ENCODE measurements around the gene NUP62. TPM values are rescaled to one million over a fixed set of nuclear protein-coding genes. Genes with fewer than 3 reads are reported as not detected.

NUP62 gene
- total RNA-seq, 3 donors from 2014 or later = 30.9 to 41.0 (median 36.4) TPM

- TF ChIP-seq POLR2AphosphoS5 (IDR thresholded peaks at IDR 0.05) (no peak), POLR2A (IDR thresholded peaks at IDR 0.05) (no peak), CTCF (IDR thresholded peaks at IDR 0.05) (no peak)
- intact Hi-C loops (cut with DNase I; ENCODE audit: low total_unique reads) = no loop called here
- Histone ChIP-seq H3K4me3 (no peak overlapping the region), H3K27me3 (no peaks in the 10 kb centered on the region), H3K4me1 (peaks cover 4 to 7% of the 10 kb centered on the region in 2 donors), H3K36me3 (no peaks in the 10 kb centered on the region), H3K27ac (no peak overlapping the region), H3K9me3 (no peaks in the 10 kb centered on the region)
- no peak for DNase-seq (ENCODE audit: low spot score in 2 of 2)
Observed at GRCh38 chr19:49872245-49873128, 56.8 kb downstream of the NUP62 start.

DNA sequence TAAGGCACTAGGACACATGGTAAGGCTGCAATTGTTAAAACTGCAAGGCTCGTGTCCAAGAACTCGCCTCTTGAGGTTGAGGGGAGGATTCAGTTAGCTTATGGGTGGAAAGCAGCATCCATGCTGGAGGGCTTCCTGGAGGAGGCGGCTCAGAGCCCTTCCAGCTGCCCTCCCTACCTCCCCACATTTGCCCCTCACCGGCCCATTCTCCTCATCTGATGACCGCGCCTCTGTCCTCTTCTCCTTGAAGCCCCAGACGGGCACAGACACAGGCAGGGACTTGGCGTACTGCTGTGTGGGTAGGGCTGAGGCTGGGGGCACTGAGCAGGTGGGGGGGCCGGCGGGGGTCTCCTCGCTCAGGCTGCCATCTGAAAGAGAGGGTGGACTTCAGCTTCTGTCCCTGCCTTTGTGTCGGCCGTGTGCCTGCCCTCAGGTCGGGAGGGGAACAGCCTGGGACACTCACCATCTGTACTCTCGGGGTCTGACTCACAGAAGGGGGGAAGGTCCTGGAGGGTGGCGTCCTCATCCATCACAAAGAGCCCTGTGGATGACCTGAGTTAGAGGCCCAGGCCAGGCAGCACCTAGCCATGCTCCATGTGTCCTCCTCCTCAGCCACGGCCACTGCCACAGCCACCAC, 57.8 kb downstream of the NUP62 start:
- no peak overlapping the region for H3K4me3 ChIP-seq
- no peak for TF ChIP-seq CTCF (IDR thresholded peaks at IDR 0.05)
- TF ChIP-seq POLR2A (IDR thresholded peaks at IDR 0.05) = no peak
- no peak for TF ChIP-seq POLR2AphosphoS5 (IDR thresholded peaks at IDR 0.05)

GRCh38 chr19:49870309-49870901, 58.9 kb downstream of the NUP62 start:
- no peak for DNase-seq (ENCODE audit: low spot score in 2 of 2)
- no peaks in the 10 kb centered on the region for H3K27me3 ChIP-seq
- peaks cover 2 to 11% of the 10 kb centered on the region in 2 donors for H3K4me1 ChIP-seq
- peak overlapping the region; percentile 51 to 75 (median 66) for H3K4me3 ChIP-seq
- no peak for TF ChIP-seq POLR2AphosphoS5 (IDR thresholded peaks at IDR 0.05)
- no peaks in the 10 kb centered on the region for H3K36me3 ChIP-seq
- no peaks in the 10 kb centered on the region for H3K9me3 ChIP-seq
- intact Hi-C loops (cut with DNase I; ENCODE audit: low total_unique reads) = no loop called here
- H3K27ac ChIP-seq = peak overlapping the region; percentile 92 to 94

More for the DNA sequence above, 57.8 kb downstream of the NUP62 start:
- Histone ChIP-seq H3K27me3 (no peaks in the 10 kb centered on the region), H3K27ac (no peak overlapping the region), H3K4me1 (peaks cover 4 to 11% of the 10 kb centered on the region in 2 donors), H3K9me3 (no peaks in the 10 kb centered on the region), H3K36me3 (no peaks in the 10 kb centered on the region)
- intact Hi-C loops (cut with DNase I; ENCODE audit: low total_unique reads) = no loop called here
- no peak for DNase-seq (ENCODE audit: low spot score in 2 of 2)

- H3K9me3 ChIP-seq = no peaks in the 10 kb centered on the region
- H3K27me3 ChIP-seq = no peaks in the 10 kb centered on the region
- TF ChIP-seq CTCF (IDR thresholded peaks at IDR 0.05) (peak; percentile 20 to 64 (median 40)), POLR2AphosphoS5 (IDR thresholded peaks at IDR 0.05) (peak; percentile 74 to 78 (median 75)), POLR2A (IDR thresholded peaks at IDR 0.05) (peak; percentile 82)
- peak overlapping the region; percentile 92 to 94 for H3K27ac ChIP-seq
- no peaks in the 10 kb centered on the region for H3K36me3 ChIP-seq
- DNase-seq (ENCODE audit: low spot score in 2 of 2) = peak; percentile 97 to 98
- H3K4me1 ChIP-seq = peaks cover 0 to 9% of the 10 kb centered on the region in 2 donors
- intact Hi-C loops (cut with DNase I; ENCODE audit: low total_unique reads) = no loop called here
- H3K4me3 ChIP-seq = peak overlapping the region; percentile 51 to 75 (median 66)
Observed at GRCh38 chr19:49869484-49870308, 59.6 kb downstream of the NUP62 start.

GRCh38 chr19:49869009-49869483, 60.3 kb downstream of the NUP62 start:
- H3K4me1 ChIP-seq = peaks cover 0 to 9% of the 10 kb centered on the region in 2 donors
- H3K4me3 ChIP-seq = peak overlapping the region; percentile 51 to 66 (median 64)
- TF ChIP-seq CTCF (IDR thresholded peaks at IDR 0.05) (no peak), POLR2A (IDR thresholded peaks at IDR 0.05) (no peak)
- H3K27me3 ChIP-seq = no peaks in the 10 kb centered on the region
- H3K9me3 ChIP-seq = no peaks in the 10 kb centered on the region
- DNase-seq (ENCODE audit: low spot score in 2 of 2) = no peak
- intact Hi-C loops (cut with DNase I; ENCODE audit: low total_unique reads) = no loop called here
- peak overlapping the region; percentile 94 for H3K27ac ChIP-seq
- H3K36me3 ChIP-seq = no peaks in the 10 kb centered on the region

Measured in breast epithelium (tissue), 4 donors.